Frontal cortex (tissue), 4 donors: ENCODE data around the gene CACNA1F. TPM values are rescaled to one million over a fixed set of nuclear protein-coding genes. Genes with fewer than 3 reads are reported as not detected.

Source experiments
- DNase-seq, 2 donors: peaks; one replicate each; pipeline ENCODE4 v3.0.0; 2012; ENCODE audit warnings: low spot score in 2 of 2
- FAIRE-seq: peaks from 2 replicates; lab custom pipeline; 2012; peaks lifted over from hg19 to GRCh38; lab: Jason Lieb, UNC
- total RNA-seq: library from RNA; depleted of rRNA; stranded (reverse); fragments of >200 nt; gene quantifications from one replicate; pipeline ENCODE4 v1.2.3, GENCODE V29; 2014
- donor health status: control.
- donor health status: control.
- donor health status: control.

Gene CACNA1F
- total RNA-seq, 1 donor from 2014 or later, result under 0.01 TPM

- DNase-seq, result no peak
- FAIRE-seq, result no peak
These were observed 29.6 kb downstream of the CACNA1F start for GRCh38 chrX:49203536-49203935.

- DNase-seq (no peak), FAIRE-seq (no peak)
These were observed 31.1 kb downstream of the CACNA1F start for GRCh38 chrX:49202022-49202421.

GRCh38 chrX:49199906-49200771 lies 33.0 kb downstream of the CACNA1F start, which contains the start of gene SYP:
Gene SYP, minus strand, starts transcription at chrX:49200193. Its CDS starts 7 bp downstream, at chrX:49200186.
- DNase-seq (peak; percentile 87 to 89), FAIRE-seq (no peak)

- DNase-seq, result no peak
- no peak for FAIRE-seq
These were observed 33.9 kb downstream of the CACNA1F start for GRCh38 chrX:49199315-49199595.

GRCh38 chrX:49198540-49199314 lies 34.4 kb downstream of the CACNA1F start:
- FAIRE-seq, result no peak
- no peak for DNase-seq

GRCh38 chrX:49197543-49198087 lies 35.5 kb downstream of the CACNA1F start:
- FAIRE-seq (no peak), DNase-seq (no peak)

GRCh38 chrX:49193542-49193964 lies 39.6 kb downstream of the CACNA1F start:
- DNase-seq (no peak), FAIRE-seq (no peak)

GRCh38 chrX:49192722-49193328 lies 40.3 kb downstream of the CACNA1F start:
- DNase-seq, result no peak
- FAIRE-seq, result no peak

- FAIRE-seq (no peak), DNase-seq (no peak)
These were observed 41.5 kb downstream of the CACNA1F start for GRCh38 chrX:49191574-49192011.

- FAIRE-seq (peak; percentile 98), DNase-seq (peak; percentile 86 to 89)
These were observed 42.1 kb downstream of the CACNA1F start for GRCh38 chrX:49190821-49191573.

GRCh38 chrX:49189606-49190005 lies 43.5 kb downstream of the CACNA1F start:
- FAIRE-seq (no peak), DNase-seq (no peak)

GRCh38 chrX:49188468-49189076 lies 44.6 kb downstream of the CACNA1F start:
- no peak for DNase-seq
- FAIRE-seq, result no peak

- DNase-seq (no peak), FAIRE-seq (no peak)
These were observed 45.6 kb downstream of the CACNA1F start for GRCh38 chrX:49187526-49187925.

GRCh38 chrX:49187028-49187394 lies 46.1 kb downstream of the CACNA1F start:
- no peak for DNase-seq
- FAIRE-seq, result no peak

- DNase-seq, result peak; percentile 65 to 66
- FAIRE-seq, result no peak
These were observed 46.8 kb downstream of the CACNA1F start, which contains the start of gene PRICKLE3 for GRCh38 chrX:49186125-49187027. Gene PRICKLE3, minus strand, starts transcription at chrX:49186373. Its CDS starts 76 bp downstream, at chrX:49186297.

GRCh38 chrX:49184294-49185281 lies 48.6 kb downstream of the CACNA1F start:
- FAIRE-seq (no peak), DNase-seq (peak in 1 of 2 donors; percentile 70)

- FAIRE-seq, result no peak
- DNase-seq, result no peak
These were observed 49.3 kb downstream of the CACNA1F start for GRCh38 chrX:49183701-49184281.
